HL-60/S4 (cell line): ENCODE measurements around the gene SCNN1G.
"Not testable (repeated sequence)": the region's sequence is repeated elsewhere in the genome, so short reads cannot be mapped to it uniquely, and the experiment has no call there.

ENCODE experiments used
- in situ Hi-C: fragments of 300-500 bp; cut with MboI; formaldehyde crosslinking; loops from 2 replicates; pipeline ENCODE4 v1.14.3; 2022; ENCODE audit warnings: low sequenced_read_pairs

The SCNN1G gene

DNA sequence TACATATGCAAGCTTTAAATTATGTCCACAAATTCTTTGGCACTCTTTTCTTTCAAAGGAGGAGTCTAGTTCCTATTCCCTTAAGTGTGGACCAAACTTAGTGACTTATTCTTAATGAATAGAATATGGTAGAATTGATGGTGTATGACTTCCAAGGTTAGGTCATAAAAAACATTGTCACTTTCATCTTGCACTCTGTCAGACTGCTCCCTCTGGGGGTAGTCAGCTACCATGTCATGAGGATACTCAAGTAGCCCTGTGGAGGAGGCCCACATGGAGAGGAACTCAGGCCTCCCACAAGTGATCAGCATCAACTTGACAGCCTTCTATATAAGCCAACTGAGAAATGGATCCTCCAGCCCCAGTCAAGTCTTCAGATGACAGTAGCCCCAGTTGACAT lies 61.6 kb downstream of the SCNN1G start:
- in situ Hi-C loops: no loop called here

DNA sequence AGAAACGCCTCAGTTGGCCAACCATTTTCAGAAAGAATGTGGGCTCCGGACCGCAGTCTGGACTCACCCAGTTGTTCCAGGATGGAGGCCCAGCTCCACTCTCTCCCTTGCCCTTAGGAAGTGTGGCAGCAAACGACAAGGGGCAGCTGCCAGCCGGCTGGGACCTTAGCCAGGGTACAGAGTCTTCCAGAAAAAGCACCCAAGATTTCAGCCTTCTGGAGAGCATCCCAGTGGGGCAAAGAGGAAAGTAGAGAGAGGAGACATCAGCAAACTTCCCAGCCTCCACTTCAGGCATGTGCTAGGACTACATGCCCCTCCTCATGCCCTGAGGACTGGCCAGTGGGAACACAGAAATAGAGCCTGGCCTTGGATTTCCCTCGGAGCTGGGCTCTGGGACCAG lies 62.7 kb downstream of the SCNN1G start:
- in situ Hi-C loops: no loop called here

DNA sequence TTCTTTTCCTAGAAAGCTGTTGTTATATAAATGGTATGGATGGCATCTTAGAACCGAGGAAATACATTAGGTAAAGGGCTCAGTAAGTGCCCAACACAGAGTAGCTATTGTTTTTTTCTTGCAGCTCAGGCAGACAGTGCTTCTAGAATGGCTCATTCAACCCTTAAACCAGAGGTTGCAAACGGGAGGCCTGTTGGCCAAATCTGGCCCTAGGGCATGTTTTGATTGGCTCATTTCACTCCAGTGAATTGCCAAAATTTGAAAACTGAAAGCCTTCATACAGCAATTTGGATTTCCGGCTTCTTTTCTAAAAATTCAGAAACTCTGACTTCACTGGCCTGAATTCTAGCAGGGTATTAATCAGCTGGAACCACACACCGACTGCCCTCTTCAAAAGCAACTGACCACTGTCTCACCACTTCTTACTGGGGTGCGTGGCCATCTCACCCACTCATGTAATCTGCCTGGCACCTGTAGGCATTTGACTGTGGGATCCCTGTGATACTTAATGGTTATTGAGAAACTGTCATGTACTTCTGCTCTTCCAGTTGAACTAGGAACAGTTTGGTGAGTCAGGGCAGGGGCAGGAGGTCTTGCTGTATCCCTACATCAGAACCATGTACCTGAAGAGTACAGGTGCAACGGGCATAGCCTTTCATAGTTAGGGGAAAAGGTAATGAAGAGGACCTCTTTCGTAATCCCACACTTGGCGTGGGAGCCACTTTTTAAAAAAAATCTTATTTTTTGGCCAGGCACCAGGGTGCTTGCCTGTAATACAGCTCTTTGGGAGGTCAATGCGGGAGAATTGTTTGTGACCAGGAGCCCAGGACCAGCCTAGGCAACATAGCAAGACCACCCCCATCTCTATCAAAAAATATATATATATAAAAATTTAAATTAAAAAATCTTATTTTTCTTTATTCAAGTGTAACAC lies 66.0 kb downstream of the SCNN1G start:
- in situ Hi-C loops: no loop called here

DNA sequence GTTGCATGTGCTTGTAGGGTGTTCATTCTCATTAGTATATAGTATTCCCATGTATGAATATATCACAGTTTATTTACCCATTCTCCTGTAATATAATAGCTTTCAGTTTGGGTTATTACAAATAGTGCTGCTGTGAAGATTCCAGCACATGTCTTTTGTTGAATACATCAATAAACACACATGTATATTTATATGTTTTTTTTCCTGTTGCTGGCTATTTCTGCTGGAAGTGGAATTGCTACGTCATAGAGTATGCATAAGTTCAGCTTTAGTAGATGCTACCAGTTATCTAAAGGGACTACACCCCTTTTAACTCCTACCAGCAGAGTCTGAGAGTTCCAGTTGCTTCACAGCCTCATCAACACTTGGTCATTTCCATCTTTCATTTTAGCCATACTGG lies 67.3 kb downstream of the SCNN1G start:
- in situ Hi-C loops: no loop called here

DNA sequence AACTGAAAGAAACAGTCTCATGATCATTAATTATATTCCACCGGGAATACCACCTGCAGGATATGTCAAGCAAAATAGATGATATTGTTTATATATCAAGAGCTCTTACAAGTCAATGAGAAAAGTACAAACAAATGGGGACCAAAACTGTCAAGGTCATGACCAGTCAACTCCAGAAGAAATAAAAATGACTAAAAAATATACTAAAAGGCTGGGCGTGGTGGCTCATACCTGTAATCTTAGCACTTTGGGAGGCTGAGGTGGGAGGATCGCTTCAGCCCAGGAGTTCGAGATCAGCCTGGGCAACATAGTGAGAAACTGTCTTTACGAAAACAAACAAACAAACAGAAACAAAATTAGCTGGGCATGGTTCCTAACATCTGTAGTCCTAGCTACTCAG lies 69.8 kb downstream of the SCNN1G start:
- in situ Hi-C loops: no loop called here

DNA sequence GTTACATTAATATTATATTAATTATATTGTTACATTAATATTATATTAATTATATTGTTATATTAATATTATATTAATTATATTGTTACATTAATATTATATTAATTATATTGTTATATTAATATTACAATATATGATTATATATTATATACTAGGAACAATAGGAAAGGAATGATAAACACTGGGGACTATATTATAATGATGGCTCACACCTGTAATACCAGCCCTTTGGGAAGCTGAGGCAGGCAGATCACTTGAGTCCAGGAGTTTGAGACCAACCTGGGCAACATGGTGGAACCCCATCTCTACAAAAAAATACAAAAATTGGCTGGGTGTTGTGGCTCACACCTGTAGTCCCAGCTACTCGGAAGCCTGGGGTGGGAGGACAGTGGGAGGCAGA lies 71.1 kb downstream of the SCNN1G start:
- in situ Hi-C loops: not testable (repeated sequence)

DNA sequence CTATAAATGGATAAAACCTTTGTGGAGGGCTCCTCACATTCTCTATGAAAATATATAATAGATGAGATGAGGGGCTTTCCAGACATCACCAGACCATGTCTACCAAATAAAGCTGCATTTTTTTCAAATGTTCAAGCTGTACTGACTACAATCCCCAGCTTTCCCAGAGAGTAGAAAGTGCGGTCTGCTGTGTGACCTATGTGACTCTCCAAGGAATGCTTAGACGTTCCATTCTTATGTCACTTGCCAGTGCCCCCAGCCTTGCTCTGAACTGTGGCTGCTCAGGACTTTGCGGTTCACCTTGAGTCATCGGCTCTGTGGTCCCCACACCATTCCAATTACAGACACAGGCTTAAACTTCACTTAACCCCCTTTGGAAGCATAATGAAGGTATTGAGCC lies 71.8 kb downstream of the SCNN1G start:
- in situ Hi-C loops: no loop called here

DNA sequence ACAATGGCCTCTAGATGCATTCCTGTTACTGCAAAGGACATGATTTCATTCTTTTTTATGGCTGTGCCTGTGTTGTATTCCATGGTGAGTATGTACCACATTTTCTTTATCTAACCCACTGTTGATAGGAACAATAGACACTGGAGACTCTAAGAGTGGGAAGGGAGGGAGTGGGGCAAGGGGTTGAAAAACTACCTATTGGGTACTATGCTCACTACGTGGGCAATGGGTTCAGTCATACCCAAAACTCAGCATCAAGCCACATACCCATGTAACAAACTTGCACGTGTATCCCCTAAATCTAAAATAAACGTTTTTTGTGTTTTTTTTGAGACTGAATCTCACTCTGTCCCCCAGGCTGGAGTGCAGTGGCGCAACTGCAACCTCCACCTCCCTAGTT lies 72.5 kb downstream of the SCNN1G start:
- in situ Hi-C loops: no loop called here

DNA sequence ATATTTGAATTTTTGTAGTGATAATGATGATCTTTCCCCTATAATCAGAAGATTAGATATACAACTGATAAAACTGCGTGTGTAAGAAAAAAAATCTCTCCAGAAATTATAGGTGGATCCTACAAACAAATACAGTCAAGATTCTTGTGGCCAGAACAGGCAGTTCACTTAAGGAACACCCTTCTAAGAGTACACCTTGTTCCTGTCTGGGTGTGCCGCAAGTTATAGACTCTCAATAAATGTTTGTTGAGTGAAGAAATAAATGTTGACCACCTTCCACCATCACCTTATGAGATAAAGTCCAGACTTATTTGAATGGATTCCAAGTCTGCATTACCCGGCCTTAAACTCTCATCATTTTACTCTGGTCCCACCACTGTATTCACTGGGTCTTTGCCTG lies 73.9 kb downstream of the SCNN1G start:
- in situ Hi-C loops: no loop called here

DNA sequence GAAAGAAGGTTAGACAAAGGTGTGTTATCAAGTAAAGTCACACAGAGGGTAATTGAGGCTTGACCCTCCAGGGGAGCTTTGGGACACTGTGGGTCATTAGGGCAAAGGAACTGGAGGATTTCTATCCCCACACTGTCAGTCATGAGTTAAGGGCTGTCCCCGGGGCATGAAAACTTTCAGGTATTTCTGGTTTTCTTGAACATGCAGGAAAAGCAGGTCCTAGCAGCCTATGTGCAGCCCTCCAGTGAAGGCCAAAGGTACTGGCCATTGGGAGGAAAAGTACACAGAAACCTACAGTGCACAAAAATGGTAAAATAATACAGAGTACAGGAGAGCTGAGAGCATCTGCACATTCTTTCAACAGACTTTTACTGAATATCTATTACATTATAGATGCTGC lies 75.1 kb downstream of the SCNN1G start:
- in situ Hi-C loops: no loop called here

DNA sequence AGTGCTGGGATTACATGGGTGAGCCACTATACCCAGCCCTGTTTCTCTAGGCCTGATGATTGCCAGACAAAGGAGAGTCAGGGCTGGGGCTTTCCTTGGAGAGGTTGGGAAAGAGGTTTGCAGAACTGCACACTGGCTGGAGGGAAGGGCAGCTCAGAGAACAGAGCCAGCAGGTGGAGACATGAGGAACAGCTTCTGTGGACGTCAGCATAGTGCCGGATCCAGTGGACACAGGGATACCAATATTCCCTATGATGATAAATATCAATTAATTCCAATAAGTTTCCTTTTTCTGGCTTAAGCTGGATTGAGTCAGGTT lies 76.3 kb downstream of the SCNN1G start:
- in situ Hi-C loops: no loop called here
